DMS153 treated with DMSO at 0.1 percent for 48 hours (cell line): ENCODE measurements around the gene SAMD15.
"Not testable (repeated sequence)": the region's sequence is repeated elsewhere in the genome, so short reads cannot be mapped to it uniquely, and the experiment has no call there.

ENCODE experiments used
- DNase-seq: peaks from one replicate; lab custom pipeline; 2025; ENCODE audit not compliant: unreplicated experiment; lab: John Stamatoyannopoulos, UW

Gene SAMD15

DNA sequence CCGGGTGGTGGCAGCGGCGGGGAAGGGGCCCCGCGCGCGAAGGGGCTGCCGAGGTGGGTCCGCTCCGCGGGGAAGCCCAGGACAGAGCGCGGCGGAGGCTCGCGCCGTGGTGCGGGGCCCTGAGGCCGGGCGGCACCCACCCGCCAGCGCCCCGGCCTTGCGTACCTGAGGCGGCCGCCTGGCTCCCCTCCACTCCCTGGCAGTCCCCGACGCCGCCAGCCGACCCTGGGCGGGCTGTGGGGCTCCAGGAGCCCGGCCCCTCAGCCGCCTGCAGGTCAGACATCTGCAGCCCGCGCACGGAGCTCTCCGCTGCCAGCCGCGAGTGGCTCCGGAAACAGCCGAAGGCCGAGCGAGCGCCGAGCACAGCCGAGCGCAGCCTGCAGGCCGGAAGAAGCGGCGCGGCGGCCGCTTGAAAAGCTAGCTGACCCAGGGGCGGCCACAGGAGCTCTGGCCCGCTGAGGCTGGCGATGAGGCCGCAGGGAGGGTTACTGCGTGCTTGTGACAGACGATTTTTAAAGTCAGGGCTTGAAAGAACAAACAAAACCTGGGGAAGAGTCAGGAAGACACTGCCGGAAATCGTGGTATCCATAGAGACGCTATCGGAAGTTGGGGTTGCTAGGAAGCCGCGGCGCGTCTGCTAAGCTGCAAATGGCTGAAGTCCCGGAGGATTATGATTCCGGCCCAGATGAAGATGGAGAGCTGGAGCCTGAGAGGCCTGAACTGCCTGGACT, at the start of gene SAMD15, which contains the start of gene TMED8:
SAMD15 (plus strand) TSS at position 609 of the 731 bp plus-strand sequence; CDS start at position 649, 40 bp downstream.
TMED8 (minus strand) TSS at position 324 of the 731 bp plus-strand sequence; CDS start at position 283, 41 bp downstream.
- DNase-seq, result peak; percentile 82

DNA sequence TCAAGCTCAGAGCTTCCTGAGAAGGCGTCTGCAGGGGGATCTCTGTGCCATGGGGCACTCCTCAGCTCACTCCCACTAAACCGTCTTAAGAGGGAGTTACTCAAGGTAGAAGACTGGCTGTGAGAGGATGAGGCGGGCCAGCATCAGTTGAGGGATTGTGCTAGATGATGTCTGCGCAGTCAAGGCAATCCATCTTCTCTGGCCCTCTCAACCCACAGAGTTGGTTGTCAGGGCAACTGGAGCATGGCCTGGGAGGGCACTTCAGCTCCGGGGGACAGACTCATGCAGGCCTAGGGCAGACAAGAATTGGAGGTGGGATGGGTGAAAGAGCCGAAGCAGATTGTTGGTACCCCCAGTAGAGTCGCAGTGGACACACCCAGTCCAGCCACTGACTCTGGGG, 47.3 kb upstream of the SAMD15 start:
- no peak for DNase-seq

DNA sequence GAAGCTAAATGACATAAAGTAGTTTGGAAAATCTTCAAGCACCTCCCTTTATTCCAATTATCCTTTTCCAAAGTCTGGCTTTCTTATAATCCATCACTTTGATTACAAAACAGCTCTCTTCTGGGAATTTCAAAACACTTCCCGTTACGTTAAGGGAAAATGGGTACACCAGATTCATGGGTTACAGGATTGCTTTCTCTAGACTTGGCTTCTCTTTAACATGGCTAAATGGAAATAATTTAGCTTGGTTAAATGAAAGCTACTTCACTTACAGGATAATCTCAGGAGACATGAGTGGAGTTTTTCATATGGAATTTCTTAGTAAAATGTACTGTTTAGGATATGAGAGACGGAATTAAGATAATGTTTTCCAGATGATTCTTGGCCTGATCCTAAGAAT, 41.6 kb upstream of the SAMD15 start:
- DNase-seq, result no peak

DNA sequence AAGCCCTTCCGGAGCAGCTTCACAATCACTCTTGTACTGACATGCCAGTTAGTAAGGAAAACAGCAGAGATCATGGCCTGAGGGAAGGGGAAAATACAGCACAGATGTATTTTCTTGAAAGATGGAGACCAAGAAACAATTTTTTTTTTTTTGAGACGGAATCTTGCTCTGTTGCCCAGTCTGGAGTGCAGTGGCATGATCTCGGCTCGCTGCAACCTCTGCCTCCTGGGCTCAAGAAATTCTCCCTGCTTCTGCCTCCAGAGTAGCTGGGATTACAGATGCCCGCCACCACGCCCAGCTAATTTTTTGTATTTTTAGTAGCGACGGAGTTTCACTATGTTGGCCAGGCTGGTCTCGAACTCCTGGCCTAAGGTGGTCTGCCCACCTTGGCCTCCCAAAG, 39.9 kb upstream of the SAMD15 start:
- DNase-seq, result not testable (repeated sequence)

DNA sequence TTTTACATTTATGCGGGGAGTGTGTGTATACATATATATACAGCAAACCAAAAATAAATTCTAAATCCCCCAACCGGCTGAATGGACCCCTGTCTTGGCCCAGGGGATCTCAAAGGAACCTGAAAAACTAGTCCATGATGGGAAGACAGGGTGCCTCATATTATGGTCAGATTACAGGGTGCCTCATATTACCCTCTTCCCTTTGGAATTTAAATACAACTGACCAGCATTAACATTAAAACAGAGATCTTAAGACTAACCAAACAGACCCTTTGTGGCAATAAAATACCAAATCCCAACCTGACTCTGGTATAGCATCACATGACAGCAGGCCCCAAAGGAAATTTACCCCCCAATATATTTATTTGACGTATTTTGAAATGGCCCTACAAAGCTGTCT, 39.3 kb upstream of the SAMD15 start:
- DNase-seq, result no peak

DNA sequence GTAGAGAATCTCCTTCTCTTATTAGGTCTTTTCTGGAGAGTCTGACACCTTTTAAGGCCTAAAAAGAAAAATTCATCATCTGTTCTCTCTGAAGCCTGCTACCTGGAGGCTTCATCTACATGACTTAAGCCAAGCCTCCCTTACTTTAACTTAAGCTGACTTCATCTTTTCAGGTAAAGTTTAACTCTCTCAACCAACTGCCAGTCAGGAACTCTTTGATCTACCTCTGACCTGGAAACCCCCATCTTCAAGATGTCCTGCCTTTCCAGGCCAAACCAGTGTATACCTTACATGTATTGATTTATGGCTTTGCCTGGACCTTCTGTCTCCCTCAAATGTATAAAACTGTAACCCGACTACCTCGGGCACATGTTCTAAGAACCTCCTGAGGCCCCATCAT, 38.9 kb upstream of the SAMD15 start:
- no peak for DNase-seq

DNA sequence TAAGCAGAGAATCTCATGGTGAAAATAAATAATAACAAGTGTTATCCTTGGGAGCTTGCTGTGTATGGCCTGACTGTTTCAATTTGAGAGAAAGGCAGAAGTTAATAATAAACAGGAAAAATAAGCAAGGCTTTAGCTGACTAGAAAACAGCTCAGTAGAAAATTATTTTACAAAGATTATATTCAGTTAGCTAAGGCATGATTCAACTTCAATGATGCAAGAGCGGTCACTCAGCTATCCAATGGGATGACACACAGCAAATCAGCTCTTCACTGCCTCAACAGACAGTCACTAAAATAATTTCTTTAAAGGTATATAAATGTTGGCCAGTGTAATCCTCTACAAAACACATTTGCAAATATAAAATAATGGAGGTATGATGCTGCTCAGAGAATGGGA, 37.8 kb upstream of the SAMD15 start:
- DNase-seq, result no peak

DNA sequence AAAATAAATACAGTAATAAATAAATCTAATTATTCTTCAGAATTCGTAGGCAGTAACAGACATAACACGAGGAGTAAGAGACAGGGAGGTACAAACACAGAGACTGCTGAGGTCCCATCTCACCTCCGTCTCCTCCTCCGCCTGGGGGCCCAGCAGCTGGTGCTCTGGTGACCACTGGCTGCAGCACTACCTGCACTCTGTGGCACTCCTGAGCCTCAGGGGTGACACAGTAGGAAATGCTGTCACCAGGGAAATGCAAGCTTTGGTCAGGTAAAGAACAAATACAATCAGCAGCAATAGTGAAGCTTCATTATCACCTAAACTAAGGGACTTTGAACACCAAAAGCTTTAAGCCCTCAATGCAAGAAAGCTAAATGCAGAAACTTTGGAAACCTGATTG, 36.8 kb upstream of the SAMD15 start:
- no peak for DNase-seq

DNA sequence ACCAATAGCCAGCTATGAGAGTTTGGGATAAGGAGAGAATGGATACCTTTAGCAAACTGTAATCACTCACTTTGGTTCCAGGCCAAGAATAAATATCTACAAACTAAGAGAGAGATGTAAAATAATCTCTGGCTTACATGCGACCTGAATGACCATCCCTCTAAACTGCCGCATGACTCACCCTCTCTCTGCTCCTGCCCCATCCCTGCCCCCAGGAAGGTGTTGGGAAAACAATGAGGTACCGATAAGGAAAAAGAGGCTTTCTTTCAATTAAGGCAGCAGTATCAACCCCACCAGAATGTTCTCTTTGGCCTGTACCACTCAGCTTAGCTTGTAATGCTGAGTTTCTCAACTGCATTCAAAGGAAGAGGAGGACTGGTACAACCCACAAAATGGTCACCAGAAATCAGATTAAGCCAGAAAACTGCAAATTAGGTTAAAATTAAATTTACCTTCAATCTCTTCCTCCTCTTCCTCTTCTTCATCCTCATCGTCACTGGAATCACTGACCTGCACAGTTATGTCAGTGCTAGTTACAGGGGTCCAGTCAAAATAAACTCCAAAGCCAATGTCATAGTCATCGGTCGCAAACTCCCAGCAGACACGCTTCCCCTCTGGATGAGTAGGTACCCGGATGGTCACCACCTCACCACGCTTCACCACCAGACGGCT, 34.3 kb upstream of the SAMD15 start:
- DNase-seq, result no peak

DNA sequence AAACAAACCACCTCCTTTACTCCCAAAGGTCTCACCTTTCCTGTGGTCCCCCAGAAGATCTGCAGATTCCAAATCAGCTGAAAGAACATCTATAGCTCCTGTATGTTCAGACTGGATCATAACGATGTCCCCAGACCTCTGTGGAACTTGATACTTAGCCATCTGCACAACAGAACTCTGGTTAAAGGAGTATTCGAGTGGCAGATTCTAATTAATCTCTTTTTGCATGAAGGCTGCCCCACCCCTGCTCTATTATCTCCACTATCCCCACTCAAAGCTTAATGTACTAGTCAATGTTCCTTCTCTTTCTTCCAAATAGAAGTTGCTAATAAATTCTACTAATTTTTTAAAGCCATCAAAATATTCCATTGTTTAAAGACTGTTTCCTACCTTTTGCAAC, 33.5 kb upstream of the SAMD15 start:
- no peak for DNase-seq

DNA sequence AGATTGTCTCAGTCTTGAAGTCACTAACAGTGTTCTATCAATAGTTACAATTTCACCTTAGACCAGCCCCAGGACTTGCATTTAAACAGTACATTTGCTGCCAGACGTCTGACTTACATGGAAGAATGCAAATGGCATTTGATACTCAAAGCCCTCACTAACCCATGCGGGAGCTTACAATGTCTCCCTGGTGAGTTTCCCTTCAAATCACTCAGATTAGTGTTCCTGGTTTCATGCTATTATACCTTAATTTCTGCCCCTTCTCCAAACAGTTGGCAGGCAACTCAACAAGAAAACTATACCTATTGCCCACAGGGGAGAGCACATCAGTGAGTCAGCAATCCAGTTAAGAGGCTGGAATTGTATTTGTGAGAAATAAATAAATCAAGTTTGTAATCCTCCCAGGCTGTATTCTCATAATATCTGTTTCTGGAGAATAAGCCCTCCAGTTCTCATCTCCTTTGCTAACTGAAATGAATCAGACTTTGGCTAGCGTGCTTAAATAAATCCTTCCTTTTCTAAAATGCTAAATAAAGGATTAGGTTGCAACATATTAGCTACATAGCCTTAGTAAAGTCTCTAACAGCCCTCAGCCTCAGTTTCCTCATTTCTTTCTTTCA, 32.7 kb upstream of the SAMD15 start:
- DNase-seq, result no peak

DNA sequence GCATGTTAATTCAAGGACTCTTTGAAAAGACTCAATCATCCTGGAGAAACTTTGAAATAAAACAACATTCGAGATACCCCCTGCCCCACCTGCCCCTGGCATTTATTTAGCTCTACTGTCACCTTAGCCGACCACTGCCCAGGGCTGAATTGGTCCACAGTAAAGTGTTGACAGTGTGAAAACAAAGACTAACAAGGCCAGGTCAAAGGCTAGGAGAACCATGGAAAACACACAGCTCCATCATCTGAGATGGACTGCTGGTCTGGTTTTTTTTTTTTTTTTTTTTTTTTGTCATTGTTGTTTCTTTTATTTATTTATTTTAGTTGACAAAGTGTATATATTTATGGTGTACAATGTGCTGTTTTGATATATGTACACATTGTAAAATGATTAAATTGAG, 30.7 kb upstream of the SAMD15 start:
- DNase-seq, result no peak

DNA sequence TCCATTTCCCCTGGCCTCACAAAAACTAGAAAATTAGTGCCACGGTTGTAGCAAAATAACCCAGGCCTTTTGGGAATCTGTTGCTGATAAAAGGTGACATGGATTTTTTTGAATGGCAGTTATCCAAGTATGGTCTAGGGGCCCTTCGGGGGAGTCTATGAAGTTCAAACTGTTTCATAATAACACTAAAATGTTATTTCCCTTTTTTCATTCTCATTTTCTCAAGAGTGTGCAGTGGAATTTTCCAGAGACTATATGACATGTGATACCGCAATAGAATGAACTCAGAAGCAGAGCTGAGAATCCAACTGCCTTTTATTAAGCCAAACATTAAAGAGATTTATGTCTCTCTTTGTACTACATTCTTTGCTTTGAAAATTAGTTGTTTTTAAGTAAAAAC, 29.4 kb upstream of the SAMD15 start:
- no peak for DNase-seq

DNA sequence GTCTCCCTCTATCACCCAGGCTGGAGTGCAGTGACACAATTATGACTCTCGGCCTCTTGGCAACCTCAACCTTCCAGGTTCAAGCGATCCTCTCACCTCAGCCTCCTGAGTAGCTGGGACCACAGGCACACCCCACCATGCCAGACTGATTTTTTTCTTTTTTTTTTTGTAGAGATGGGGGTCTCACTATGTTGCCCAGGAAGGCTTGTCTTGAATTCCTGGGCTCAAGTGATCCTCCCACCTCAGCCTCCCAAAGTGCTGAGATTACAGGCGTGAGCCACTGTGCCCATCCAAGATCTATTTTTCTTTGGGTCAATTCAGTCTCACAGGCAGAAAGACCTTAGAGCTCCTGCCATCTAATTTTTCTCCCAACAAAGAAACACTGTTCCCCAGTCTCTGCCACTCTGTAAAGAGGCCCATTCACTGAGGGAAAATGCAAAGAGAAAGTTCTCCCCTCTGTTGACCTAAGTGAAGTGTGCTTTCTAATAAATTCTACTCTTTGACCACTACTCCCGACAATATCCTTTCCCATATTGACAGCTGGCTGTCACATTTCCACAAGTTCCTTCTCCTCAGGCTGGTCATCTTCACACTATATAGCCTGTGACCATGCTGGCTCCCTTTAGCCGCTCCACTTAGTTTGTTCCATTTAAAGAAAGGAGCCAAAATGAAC, 23.6 kb upstream of the SAMD15 start:
- DNase-seq, result no peak

DNA sequence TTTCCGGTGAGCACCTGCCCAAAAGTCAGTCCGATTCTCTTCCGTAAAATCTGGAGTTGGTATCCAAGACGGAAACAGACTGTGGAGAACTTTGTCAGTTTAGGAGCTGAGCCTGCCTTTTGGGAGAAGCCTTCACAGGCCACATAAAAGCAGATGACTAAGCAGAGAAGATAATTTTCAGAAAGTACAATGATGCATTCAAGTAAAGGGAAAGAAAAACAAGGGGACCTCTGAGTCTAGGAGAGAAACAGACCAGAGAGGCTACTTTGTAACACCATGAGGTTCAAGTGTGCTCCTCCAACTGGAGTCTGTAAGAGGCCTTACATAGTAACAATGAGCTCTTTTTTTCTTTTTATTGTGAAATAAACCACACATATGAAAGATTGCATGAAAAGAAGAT, 21.4 kb upstream of the SAMD15 start:
- no peak for DNase-seq

DNA sequence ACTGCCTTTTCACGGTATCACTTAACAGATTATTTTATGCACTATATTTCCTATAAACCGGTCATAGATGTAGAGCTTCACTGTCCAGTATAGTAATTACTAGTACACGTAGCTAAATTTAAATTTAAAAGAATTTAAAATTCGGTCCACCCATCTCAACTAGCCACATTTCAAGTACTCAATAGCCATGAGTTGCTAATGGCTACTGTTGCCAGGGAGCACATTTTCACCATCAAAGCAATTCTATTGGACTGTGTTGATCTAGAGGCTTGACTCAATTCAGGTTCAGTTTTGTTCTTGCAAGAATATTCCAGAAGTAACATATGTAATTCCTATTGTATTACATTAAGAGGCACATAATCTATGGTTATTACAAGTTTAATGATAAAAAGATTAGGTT, 20.3 kb upstream of the SAMD15 start:
- no peak for DNase-seq

DNA sequence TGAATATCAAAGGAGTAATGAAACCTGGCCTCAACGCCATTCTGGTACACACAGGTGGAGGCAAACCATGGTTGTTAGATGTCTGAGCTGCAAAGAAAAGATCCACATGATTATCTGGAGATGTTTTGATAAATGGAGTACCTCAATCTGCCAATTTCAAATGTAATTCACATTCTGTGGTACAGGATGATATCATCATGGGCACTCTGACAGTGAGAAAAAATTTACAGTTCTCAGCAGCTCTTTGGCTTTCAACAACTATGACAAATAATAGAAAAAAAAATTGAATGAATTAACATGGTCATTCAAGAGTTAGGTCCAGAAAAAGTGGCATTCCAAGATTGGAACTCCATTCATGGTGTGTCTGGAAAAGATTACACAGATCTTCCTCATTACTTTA, 17.6 kb upstream of the SAMD15 start:
- no peak for DNase-seq

DNA sequence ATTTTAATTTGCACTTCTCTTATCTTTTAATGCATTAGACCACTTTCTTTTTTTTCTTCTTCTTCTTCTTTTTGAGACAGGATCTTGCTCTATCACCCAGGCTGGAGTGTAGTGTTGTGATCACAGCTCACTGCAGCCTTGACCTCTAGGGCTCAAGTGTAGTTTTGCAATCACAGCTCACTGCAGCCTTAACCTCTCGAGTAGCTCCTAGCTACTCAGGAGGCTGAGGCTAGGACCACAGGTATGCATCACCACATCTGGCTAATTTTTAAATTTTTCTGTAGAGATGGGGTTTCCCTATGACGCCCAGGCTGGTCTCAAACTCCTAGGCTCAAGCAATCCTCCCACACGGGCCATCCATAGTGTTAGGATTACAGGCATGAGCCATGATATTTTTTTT, 13.0 kb upstream of the SAMD15 start:
- no peak for DNase-seq

DNA sequence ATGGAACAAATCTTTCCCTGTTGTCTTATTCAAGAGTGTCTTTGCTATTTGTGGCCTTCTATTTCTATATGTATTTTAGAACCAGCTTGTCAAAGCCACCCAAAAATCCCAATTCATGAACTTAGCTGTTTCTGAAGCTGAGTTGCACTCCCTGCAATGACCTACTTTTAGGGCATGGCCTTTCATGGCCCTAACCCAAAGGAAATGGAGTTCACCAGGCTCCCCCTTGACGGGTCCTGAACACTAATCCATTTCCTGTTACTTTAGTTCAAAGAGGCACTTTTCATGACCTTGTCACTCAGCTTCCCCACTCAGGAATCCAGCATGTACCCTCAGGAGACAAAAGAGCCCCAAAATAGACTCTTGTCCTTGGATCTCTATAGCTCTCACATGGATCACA, 7.9 kb upstream of the SAMD15 start:
- DNase-seq, result no peak

DNA sequence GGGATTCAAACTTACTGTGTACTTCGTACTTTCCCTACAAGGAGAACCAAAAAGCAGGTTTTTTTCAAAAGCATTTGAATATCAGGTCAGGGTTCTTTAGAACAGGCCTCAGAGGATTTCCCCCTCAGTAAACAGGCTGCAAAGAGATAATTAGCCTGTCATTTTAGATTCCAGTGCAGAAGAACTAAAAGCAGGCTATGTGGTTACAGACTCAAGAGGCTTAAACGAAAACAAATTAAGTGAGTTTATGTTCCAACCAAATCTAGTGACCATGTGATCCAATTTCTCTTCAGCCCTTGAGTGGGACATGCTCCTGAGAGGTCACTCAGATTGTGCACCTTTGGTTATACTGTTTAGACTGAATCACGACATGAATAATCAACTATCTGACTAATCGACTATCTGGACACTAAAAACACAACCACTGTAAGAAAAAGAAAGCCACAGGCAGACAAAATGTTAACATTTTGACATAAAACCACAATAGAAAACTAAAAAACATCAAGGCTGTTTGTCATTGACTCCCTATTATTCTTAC, 4.8 kb upstream of the SAMD15 start:
- no peak for DNase-seq

DNA sequence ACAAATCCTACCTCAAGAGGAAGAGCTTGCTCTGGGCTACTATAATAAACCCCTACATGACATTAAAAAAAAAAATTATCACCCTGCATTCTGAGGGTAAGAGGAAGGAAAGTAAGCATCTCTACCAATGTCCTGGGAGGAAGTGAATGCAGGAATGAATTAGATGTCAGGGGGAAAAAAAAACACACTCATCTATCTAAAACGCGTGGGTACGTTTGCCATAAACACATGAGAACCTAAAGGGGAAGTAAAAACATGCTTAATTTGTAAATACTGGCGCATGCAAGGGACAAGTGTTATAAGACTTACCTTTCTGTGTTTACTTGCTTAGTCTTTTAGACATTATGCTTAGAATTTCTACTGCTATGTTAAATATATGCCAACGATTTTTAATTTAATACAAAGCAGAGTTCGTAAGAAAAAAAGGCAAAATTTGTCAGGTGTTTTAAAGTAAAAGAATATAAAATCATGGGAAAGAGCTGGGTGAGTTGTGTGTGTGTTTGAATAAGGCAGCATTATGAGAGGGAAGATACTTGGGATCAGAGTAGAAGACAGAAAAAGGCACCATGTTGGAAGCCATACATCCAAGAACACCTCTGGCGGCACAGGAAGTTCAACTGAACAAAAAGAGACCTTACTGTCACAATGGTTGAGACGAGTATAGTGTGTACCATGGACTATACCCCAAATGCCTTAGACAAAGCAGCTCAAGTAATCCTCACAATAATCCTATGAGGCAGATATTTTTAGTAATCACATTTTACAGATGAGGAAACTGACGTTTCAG, 1.8 kb upstream of the SAMD15 start:
- DNase-seq, result no peak
